Measurements from ENCODE around the gene DNAJC12.

GRCh38 chr10:67792653-67793052 lies 45.3 kb downstream of the DNAJC12 start:
- TF ChIP-seq EZH2phosphoT487 (IDR thresholded peaks at IDR 0.05; ENCODE audit: borderline replicate concordance, low read length): no peak
- TF ChIP-seq CTCF (conservative IDR thresholded peaks at IDR 0.05; ENCODE audit: low read depth, low read length): no peak

Data from PC-3 (cell line).